Tibial nerve (tissue), 3 donors: ENCODE results near the gene SLC30A7.

Experiments
- CTCF ChIP-seq, 5 experiments: fragments of 200-600 bp in 3 of 5; fragments of 450-650 bp in 2 of 5; sonication (generic) in 3 of 5; IDR thresholded peaks; one replicate each; pipeline ENCODE4 v1.5.1; 2016 to 2019; ENCODE audit warnings: antibody characterized with exemption in 5 of 5, mild to moderate bottlenecking in 3 of 5, moderate library complexity in 2 of 5
- POLR2A ChIP-seq, 2 donors: fragments of 450-650 bp; IDR thresholded peaks; one replicate each; pipeline ENCODE4 v1.6.1; 2017; ENCODE audit warnings: antibody characterized with exemption in 2 of 2, mild to moderate bottlenecking in 2 of 2, moderate library complexity in 2 of 2

GRCh38 chr1:100941580-100942216 lies 45.8 kb downstream of the SLC30A7 start:
- no peak for TF ChIP-seq CTCF (IDR thresholded peaks at IDR 0.05)
- TF ChIP-seq POLR2A (IDR thresholded peaks at IDR 0.05): no peak
